PC-3 (cell line): Measurements from ENCODE around the gene COLEC12.

Experiments
- EZH2 ChIP-seq: fragments of 300-600 bp; sonication (generic); IDR thresholded peaks from one replicate; pipeline ENCODE4 v1.6.1; 2017; ENCODE audit warnings: antibody characterized with exemption, mild to moderate bottlenecking, low read length; ENCODE audit not compliant: unreplicated experiment
- TF ChIP-seq, protein P1 (sequence below): fragments of 300-600 bp; sonication (generic); conservative IDR thresholded peaks from 2 replicates; pipeline ENCODE4 v1.5.1; 2017; ENCODE audit warnings: antibody characterized with exemption, low read depth, mild to moderate bottlenecking, low read length

GRCh38 chr18:463827-464541 is 36.5 kb downstream of the COLEC12 start:
- TF ChIP-seq, protein P1, sequence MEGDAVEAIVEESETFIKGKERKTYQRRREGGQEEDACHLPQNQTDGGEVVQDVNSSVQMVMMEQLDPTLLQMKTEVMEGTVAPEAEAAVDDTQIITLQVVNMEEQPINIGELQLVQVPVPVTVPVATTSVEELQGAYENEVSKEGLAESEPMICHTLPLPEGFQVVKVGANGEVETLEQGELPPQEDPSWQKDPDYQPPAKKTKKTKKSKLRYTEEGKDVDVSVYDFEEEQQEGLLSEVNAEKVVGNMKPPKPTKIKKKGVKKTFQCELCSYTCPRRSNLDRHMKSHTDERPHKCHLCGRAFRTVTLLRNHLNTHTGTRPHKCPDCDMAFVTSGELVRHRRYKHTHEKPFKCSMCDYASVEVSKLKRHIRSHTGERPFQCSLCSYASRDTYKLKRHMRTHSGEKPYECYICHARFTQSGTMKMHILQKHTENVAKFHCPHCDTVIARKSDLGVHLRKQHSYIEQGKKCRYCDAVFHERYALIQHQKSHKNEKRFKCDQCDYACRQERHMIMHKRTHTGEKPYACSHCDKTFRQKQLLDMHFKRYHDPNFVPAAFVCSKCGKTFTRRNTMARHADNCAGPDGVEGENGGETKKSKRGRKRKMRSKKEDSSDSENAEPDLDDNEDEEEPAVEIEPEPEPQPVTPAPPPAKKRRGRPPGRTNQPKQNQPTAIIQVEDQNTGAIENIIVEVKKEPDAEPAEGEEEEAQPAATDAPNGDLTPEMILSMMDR, result no peak
- TF ChIP-seq EZH2, result no peak
